Umbilical cord (tissue), 2 donors: ENCODE measurements around the gene OR6C76. TPM values are rescaled to one million over a fixed set of nuclear protein-coding genes. Genes with fewer than 3 reads are reported as not detected.
A peak's percentile ranks its signal among the peaks of the same experiment; 100 is the strongest.

Source experiments
- DNase-seq: peaks from one replicate; pipeline ENCODE4 v3.0.0-alpha.2; 2015; ENCODE audit warnings: low spot score
- total RNA-seq: library from RNA; depleted of rRNA; stranded (reverse); fragments of >200 nt; gene quantifications from one replicate; pipeline ENCODE4 v1.2.3, GENCODE V29; 2014; ENCODE audit warnings: low replicate concordance; ENCODE audit not compliant: insufficient read depth

OR6C76 gene
- total RNA-seq, 1 donor from 2014 or later: 16.1 TPM

GRCh38 chr12:55467836-55468235 is 41.8 kb downstream of the OR6C76 start:
- DNase-seq: no peak

DNA sequence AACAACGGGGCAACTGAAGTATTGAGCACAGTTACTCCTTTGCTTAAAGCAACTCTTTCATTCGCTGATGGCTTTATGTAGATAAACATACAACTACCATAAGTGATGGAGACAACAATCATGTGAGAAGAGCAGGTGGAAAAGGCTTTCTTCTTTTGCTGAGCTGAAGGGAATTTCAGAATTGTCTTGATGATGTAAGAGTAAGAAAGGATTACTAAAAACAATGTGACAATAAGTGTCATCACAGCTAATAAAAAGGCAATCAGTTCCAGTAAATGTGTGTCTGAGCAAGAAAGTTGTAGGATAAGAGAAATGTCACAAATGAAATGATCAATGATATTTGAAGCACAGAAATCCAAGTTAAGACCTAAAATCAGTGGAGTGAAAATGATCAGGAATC is 43.2 kb downstream of the OR6C76 start:
- DNase-seq: no peak

DNA sequence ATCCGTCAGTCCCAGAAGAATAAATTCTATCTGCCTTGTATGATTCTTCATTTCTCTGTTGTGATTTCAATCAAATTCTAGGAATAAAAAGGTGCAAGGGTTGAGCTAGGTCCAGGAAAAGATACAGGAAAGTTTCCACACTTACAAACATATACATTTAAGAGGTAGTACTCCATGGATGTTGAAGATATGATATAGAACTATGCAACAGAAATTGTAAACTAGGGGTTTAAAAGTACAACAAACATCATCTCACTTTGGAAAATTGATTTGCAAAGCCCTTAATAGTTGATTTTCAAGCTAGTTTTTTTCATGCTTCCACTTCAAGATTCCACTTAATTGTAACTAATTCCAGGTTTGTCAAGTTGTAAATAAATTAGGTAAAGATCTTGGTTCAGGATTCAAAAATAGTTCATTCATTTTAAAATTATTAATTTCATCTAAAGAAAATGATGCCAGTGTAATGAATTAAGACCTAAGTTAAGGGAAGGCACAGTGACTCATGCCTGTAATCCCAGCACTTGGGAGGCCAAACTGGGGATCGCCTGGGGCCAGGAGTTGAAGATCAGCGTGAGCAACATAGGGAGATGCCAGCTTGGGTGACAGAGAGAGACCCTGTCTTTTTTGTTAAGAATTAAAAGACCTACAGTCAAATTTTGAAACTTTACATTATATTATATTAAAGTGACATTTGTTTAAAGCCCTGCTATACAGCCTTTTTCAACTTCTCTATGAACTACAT is 44.2 kb downstream of the OR6C76 start, which contains the start of gene OR6C70:
Gene OR6C70 (minus strand): TSS at position 51 of the 742 bp plus-strand sequence. CDS start 0 bp downstream, at position 51.
- DNase-seq: no peak

GRCh38 chr12:55472264-55472663 is 46.2 kb downstream of the OR6C76 start:
- peak; percentile 91 for DNase-seq

Other genes with a start within 250 kb of the OR6C76 start
- gene OR10A7, start 205.2 kb upstream of the OR6C76 start, total RNA-seq: 9.9 TPM
- not detected for gene OR6C74, start 181.6 kb upstream of the OR6C76 start, total RNA-seq
- gene OR6C6, start 129.7 kb upstream of the OR6C76 start, total RNA-seq: 8.4 TPM
- 0.48 TPM for gene OR6C1, start 111.9 kb upstream of the OR6C76 start, total RNA-seq
- 8.9 TPM for gene OR6C3, start 95.5 kb upstream of the OR6C76 start, total RNA-seq
- 3.9 TPM for gene OR6C75, start 63.3 kb upstream of the OR6C76 start, total RNA-seq
- 1.9 TPM for gene OR6C65, start 25.7 kb upstream of the OR6C76 start, total RNA-seq
- 11.8 TPM for gene OR6C2, start 17.8 kb downstream of the OR6C76 start, total RNA-seq
- gene OR6C70, start 43.9 kb downstream of the OR6C76 start, total RNA-seq: 4.6 TPM
- gene OR6C68, start 66.1 kb downstream of the OR6C76 start, total RNA-seq: not detected
- 5.5 TPM for gene OR6C4, start 123.3 kb downstream of the OR6C76 start, total RNA-seq
- 0.48 TPM for gene OR2AP1, start 146.2 kb downstream of the OR6C76 start, total RNA-seq
- not detected for gene OR10P1, start 210.6 kb downstream of the OR6C76 start, total RNA-seq